ENCODE results near the gene BMERB1.

- no peak for TF ChIP-seq MXI1 (IDR thresholded peaks at IDR 0.05; ENCODE audit: low read depth, low read length)
- no peak for TF ChIP-seq TAF1 (IDR thresholded peaks at IDR 0.05; ENCODE audit: control insufficient read depth, extremely low read depth, insufficient read depth, low read length, severe bottlenecking)
- TF ChIP-seq UBTF (IDR thresholded peaks at IDR 0.05; ENCODE audit: borderline replicate concordance in 1 of 2, low read depth in 2 of 2, low read length in 2 of 2): no peak
- no peak for TF ChIP-seq ZBTB1 (CRISPR knock-in tag; IDR thresholded peaks at IDR 0.05; ENCODE audit: borderline replicate concordance, low read depth)
- no peak for TF ChIP-seq ZBTB43 (CRISPR knock-in tag; IDR thresholded peaks at IDR 0.05)
- TF ChIP-seq NFE2L1 (tag; IDR thresholded peaks at IDR 0.05; ENCODE audit: borderline replicate concordance, low read depth): no peak
- no peak for TF ChIP-seq ATF3 (IDR thresholded peaks at IDR 0.05)
- no peak for TF ChIP-seq ATF3 (CRISPR knock-in tag; conservative IDR thresholded peaks at IDR 0.05)
- no peak for TF ChIP-seq ZFX (CRISPR knock-in tag; IDR thresholded peaks at IDR 0.05)
- no peak for TF ChIP-seq ZNF263 (CRISPR knock-in tag; IDR thresholded peaks at IDR 0.05; ENCODE audit: borderline replicate concordance)
- TF ChIP-seq ZNF24 (IDR thresholded peaks at IDR 0.05): no peak
- no peak for TF ChIP-seq ARID3A (IDR thresholded peaks at IDR 0.05; ENCODE audit: borderline replicate concordance, low read depth, low read length)
- no peak for TF ChIP-seq CTCF (IDR thresholded peaks at IDR 0.05 in 2 of 3, conservative IDR thresholded peaks at IDR 0.05 in 1 of 3; ENCODE audit: insufficient read depth in 2 of 3, low read depth in 1 of 3, low read length in 3 of 3)
- no peak for TF ChIP-seq RCOR1 (IDR thresholded peaks at IDR 0.05; ENCODE audit: borderline replicate concordance in 1 of 2, low read depth in 2 of 2, low read length in 2 of 2)
- no peak for TF ChIP-seq STAT5B (CRISPR knock-in tag; IDR thresholded peaks at IDR 0.05)
These were observed 90.6 kb downstream of the BMERB1 start for GRCh38 chr16:15524966-15525365.

Data from K562 (cell line).